ENCODE measurements around the gene MAP2K3.

DNA sequence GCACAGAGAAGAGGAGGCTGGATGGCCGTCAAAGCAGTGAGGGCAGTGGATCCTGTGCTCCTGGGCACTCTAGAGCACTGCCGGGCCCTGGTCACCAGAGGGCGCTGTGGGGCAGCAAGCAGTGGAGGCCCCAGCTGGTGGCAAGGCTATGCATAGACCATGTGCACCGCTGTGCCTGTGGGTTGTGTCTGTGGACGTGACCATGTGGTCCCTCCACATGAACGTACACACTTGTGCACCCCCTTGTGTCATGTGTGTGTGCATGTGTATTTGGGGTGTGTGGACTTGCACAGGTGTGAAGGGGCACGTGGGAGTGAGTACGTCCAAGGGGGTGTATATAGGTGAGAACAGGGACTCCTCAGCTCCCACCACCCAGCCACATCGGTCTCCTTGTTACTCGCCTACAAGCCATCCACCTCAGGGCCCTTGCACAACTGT lies 4.4 kb upstream of the MAP2K3 start:
- TF ChIP-seq POLR2A (IDR thresholded peaks at IDR 0.05; ENCODE audit: low read depth, low read length) = no peak
- TF ChIP-seq, protein P1, sequence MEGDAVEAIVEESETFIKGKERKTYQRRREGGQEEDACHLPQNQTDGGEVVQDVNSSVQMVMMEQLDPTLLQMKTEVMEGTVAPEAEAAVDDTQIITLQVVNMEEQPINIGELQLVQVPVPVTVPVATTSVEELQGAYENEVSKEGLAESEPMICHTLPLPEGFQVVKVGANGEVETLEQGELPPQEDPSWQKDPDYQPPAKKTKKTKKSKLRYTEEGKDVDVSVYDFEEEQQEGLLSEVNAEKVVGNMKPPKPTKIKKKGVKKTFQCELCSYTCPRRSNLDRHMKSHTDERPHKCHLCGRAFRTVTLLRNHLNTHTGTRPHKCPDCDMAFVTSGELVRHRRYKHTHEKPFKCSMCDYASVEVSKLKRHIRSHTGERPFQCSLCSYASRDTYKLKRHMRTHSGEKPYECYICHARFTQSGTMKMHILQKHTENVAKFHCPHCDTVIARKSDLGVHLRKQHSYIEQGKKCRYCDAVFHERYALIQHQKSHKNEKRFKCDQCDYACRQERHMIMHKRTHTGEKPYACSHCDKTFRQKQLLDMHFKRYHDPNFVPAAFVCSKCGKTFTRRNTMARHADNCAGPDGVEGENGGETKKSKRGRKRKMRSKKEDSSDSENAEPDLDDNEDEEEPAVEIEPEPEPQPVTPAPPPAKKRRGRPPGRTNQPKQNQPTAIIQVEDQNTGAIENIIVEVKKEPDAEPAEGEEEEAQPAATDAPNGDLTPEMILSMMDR (conservative IDR thresholded peaks at IDR 0.05; ENCODE audit: low read depth, low read length) = peak; percentile 96
- no peak for TF ChIP-seq MAFK (IDR thresholded peaks at IDR 0.05; ENCODE audit: low read depth, low read length)
- TF ChIP-seq MXI1 (IDR thresholded peaks at IDR 0.05; ENCODE audit: borderline replicate concordance, low read depth, low read length) = peak; percentile 98
- TF ChIP-seq BHLHE40 (IDR thresholded peaks at IDR 0.05; ENCODE audit: low read depth, low read length) = 0 out of 2 replicates have a peak, but pooled peaks have one; percentile 9
